ENCODE results near the gene MTOR. TPM values are rescaled to one million over a fixed set of nuclear protein-coding genes. Genes with fewer than 3 reads are reported as not detected.
A peak's percentile ranks its signal among the peaks of the same experiment; 100 is the strongest.

MTOR gene
- total RNA-seq, 1 donor from 2014 or later, result 27.2 TPM

GRCh38 chr1:11150326-11150725, 112.0 kb downstream of the MTOR start:
- peak; percentile 72 for DNase-seq

DNA sequence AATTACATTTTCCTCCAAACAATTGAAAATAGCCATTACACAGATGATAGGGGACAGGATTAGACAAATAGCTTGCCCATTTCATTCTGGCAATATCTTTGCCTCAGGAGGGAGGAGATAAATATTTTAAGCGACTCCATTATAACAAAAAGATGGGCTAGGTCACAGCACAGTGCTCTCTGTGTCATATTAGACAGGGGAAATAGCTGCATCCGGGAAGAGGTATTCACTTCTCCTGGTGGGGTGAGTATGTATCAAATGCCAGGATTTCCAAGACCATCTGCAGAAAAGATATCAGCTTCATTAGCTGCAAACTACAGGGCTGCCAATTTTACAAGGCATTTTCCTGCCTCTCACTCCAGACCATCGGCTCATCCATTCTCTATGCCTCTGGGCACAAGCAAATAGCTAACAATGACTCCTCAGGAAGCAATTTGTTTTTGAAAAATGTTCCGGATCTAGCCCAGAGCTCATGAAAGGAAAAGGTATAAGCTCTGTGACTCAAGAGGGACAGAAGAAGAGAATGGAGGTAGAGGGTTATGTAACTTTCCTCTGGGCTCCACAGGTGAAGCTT, 115.1 kb downstream of the MTOR start:
- no peak for DNase-seq

DNA sequence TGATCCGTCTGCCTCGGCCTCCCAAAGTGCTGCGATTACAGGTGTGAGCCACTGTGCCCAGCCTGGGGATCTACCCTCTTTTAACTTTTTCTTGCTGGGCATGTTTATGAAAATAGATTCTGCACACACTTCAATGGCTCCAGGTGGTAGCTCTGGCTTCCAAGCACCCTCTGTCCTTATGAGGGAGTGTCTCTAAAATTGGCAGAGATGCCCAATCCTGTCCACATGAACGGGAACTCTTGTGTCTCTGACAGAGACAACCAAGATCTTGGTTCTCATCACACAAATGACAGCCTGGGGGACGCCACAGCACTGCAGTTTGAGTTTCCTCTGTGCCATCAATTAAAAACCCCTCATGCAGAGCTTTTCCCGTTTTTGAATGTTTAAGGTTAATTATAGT, 116.6 kb downstream of the MTOR start:
- DNase-seq, result no peak

DNA sequence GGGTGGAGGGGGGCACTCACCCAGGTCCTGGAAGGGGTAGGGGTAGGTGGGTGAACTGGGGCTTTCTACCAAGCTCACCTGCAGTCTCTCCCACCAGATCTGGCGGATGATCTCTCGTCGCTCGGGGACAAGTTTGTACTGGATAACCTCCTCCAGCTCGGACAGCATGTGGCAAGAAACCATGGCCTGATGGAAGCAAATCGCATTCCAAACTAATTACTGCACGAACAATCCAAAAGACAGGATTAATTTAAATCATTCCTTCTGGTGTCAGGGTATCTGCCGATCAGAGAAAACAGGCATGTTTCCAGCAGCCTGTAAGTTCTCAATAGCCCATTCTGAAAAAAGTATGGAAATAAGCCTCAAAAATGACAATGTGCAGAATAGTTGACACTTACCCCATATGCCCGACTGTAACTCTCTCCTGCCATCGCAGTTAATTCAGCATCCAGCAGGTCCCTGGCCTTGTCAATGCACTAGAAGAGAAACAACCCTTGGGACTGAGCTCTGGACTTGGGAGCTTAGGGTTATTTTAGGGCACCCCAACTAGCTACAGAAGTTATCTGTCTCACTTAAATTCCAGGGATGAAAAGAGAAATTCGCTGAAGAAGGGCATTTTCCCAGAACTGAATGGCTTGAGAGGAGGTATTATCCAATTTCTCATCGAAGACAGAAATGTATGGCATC, 117.6 kb downstream of the MTOR start:
- DNase-seq, result no peak

DNA sequence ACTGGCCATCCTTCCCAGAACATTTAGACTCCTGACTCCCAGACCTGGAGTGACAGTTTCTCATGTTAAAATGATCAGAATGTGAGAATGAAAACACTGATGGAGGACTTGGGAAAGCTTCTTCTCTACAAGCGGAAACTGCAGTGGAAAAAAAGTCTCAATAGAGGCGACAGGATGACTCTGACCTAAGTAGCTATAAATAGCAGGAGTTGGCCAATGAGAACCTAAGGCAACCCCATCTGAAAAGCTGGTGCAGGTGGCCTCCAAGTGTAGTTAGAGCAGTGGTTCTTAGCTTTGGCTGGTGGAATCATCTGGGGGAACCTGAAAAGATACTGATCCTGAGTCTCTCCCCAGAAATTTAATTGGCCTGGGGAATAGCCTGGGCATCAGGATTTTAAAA, 118.4 kb downstream of the MTOR start:
- no peak for DNase-seq

DNA sequence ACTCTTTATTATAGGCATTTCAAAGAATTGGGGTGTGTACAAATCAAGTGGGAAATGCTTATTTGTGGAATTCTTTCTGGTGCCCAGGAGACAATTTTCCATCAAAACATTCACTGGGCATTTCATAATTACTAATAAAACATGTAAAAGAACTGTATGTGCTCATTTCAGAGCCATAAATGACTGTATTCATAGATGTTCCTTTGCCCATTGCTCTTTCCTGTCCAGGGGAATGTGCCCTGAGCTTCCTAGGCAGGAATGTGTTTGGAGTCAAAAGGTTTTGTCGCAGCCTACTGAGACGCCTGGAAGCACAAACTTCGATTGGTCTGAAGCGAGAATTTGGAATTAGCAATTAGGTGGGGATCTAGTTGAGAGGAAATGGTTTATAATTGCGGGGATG, 119.0 kb downstream of the MTOR start:
- no peak for DNase-seq

- DNase-seq, result no peak
Measured at GRCh38 chr1:11142618-11143391, 119.5 kb downstream of the MTOR start.

- DNase-seq, result no peak
Measured at GRCh38 chr1:11138952-11139351, 123.4 kb downstream of the MTOR start.

DNA sequence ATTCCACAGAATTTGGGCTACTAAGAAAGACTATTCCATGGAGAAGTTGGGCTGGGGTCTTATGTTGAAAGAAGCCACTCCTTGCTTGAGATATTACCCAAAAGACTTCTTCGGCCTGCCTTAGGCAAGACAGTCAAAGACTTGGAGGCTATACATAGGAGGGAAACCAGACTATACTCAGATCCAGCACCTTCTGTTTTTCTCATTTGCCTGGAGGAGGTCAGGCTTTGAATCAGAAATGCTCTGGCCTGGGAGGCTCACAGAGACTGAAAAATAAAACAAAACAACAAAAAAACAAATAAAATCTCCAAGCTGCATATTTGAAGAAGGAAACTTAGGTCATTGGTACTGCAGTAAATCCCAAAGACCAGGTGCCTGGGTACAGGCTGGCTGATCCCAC, 124.3 kb downstream of the MTOR start:
- no peak for DNase-seq

DNA sequence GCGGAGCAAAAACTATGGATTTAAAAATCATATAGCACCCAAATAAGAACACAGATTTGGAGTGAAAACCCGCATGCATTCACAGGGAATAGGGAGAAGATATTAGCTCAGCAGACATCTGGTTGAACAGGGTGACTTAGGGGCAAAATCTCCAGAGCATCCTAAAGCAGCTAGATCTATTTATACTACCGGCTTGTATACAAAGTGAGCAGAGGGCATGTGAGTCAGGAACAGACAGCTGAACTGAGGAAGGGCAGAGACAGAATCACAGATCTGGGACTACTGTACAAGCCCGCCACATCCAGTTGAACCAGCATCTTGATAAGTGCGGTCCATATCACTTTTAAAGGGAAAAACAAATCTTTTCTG, 127.5 kb downstream of the MTOR start:
- DNase-seq, result no peak

GRCh38 chr1:11134251-11134897, 128.0 kb downstream of the MTOR start:
- DNase-seq, result no peak

GRCh38 chr1:11132563-11133293, 129.6 kb downstream of the MTOR start:
- peak; percentile 42 for DNase-seq

GRCh38 chr1:11131816-11132215, 130.5 kb downstream of the MTOR start:
- DNase-seq, result no peak

- no peak for DNase-seq
Measured at GRCh38 chr1:11130406-11130805, 131.9 kb downstream of the MTOR start.

DNA sequence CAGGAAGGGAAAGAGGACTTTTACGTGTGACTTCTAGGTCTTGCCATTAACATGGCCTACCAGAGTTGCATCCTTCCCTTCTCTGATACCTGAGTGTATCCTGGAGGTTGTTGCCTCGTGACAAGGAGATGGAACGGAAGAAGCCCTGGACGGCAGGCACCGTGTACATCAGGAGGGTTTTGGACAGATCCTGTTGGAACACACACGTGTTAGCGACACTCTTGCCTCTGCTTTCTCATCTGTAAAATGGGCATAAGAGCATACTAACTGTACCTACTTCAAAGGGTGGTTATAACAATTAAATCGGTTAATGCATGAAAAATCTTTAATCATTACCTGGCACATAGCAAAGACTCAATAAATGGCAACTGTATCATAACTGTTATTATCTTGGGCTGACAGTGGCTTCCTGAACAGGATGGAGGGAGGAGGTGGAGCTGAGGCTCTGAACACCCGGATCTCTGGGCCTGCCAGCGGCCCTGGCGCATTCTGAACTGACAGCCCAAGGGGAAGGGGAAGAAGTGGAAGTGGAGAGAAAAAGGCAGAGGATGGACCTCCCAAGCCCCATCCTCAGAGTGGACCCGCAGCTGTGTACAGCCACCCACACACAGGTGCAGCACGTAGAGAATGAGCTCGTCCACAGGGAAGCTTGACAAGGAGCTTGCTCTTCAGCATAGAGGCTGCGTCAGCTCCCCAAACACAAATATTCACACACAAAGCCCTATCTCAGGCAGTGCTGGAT, 132.5 kb downstream of the MTOR start:
- DNase-seq, result no peak

DNA sequence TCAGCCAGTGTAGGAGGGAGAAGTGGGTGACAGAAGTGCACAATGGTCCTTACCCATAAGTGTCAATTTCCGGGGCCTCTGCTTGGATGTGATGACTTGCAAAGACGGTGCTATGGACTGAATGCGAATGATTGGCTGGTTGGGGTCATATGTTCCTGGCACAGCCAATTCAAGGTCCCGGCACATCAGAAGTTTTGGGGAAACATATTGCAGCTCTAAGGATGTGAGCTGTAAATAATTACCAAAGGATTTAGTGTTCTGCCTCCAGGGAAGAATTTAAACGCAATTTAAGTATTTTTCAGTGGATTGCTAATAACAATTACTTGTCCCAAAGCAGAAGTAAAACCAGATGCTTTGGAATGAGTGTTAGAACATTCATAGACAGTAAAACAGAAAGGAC, 135.8 kb downstream of the MTOR start:
- peak; percentile 43 for DNase-seq

DNA sequence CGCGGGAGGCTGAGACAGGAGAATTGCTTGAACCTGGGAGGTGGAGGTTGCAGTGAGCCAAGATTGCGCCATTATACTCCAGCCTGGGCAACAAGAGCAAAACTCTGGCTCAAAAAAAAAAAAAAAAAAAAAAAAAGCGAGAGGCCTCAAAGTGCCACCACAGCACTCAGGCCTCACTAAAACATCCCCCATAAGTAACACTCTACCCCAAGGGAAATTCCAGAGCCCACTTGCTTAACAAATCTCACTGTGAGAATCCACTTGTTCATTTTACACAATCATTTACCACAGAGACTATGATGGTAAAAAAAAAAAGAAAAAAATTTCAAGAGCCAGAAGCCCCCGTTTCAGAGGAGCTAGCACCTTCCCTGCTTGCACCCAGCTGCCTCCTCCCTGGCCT, 136.4 kb downstream of the MTOR start:
- no peak for DNase-seq

GRCh38 chr1:11124965-11125364, 137.4 kb downstream of the MTOR start:
- no peak for DNase-seq

DNA sequence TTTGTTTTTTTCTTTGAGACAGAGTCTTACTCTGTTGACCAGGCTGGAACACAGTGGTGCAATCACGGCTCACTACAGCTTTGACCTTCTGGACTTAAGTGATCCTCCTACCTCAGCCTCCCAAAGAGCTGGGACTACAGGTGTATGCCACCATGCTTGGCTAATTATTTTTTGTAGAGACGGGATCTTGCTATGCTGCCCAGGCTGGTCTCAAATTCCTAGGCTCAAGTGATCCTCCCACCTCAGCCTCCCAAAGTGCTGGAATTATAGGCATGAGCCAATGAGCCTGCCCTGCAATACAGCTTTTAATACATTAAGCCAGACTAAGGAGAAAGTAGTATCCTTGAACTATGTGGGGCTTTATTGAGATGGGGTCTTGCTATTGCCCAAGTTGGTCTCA, 146.0 kb downstream of the MTOR start:
- DNase-seq, result no peak

GRCh38 chr1:11114966-11115365, 147.4 kb downstream of the MTOR start:
- DNase-seq, result no peak

DNA sequence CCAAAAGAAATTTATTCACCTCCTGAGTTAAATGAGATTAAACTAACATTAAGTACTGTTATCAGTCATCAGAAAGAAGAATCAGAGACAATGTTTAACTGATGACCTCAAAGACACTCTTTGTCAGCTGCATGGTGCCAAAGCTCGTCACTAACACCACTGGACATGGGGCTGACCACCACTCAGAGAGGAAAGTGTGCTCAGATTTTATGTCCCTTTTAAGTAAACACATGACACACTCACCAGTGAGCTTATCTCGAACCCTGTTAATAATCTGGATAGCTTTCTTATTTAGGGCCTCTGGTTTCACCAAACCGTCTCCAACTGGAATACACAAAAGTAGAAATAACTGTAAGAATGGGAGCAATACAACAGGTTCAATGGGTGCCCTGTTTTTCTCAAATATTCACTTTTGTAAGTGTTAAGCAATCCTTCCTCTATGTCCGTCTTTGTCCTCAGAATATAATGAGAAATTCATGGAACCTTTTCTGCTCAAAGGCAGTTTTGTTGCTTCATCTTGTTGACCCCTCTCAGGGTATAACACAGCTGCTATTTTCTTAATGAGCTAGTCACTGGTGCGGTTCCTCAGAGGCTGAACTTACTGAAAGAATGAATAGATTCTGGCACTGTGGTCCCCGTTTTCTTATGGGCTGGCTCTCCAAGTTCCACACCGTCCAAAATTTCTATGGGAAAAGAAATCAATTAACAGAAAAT, 153.1 kb downstream of the MTOR start:
- no peak for DNase-seq
